ENCODE results near the gene DCAF11.

Gene DCAF11

DNA sequence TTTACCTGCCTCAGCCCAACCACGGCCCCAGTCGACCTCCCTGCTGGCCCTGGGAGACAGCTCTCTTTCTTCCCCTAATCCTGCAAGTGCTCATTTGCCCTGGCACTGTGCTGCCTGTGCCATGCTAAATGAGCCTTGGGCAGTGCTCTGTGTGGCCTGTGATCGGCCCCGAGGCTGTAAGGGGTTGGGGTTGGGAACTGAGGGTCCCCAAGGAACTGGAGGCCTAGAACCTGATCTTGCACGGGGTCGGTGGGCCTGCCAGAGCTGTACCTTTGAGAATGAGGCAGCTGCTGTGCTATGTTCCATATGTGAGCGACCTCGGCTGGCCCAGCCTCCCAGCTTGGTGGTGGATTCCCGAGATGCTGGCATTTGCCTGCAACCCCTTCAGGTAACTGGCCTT is 35.5 kb downstream of the DCAF11 start:
- no peak for DNase-seq
- Histone ChIP-seq H3K9ac (ENCODE audit: low read length) (no peak overlapping the region), H2BK120ac (ENCODE audit: low read depth, low read length) (no peak overlapping the region), H3K9me3 (ENCODE audit: control insufficient read depth, low read length) (no peaks in the 10 kb centered on the region), H2BK15ac (ENCODE audit: low read depth, poor library complexity, severe bottlenecking) (no peak overlapping the region), H3K36me3 (ENCODE audit: control insufficient read depth in 1 of 2, insufficient read depth in 2 of 2, low read depth in 1 of 2, low read length in 2 of 2) (peaks cover 34 to 50% of the 10 kb centered on the region in 2 experiments), H2BK12ac (ENCODE audit: low read length in 2 of 2) (no peak overlapping the region), H3K23ac (ENCODE audit: low read length in 2 of 2) (no peak overlapping the region), H3K14ac (ENCODE audit: low read length in 2 of 2) (no peak overlapping the region), H3K18ac (ENCODE audit: low read depth in 1 of 2, low read length in 2 of 2) (no peak overlapping the region), H3K4me2 (ENCODE audit: low read length, poor library complexity, severe bottlenecking) (no peak overlapping the region), H4K91ac (ENCODE audit: low read length) (no peak overlapping the region), H3K4ac (ENCODE audit: low read depth in 1 of 2, low read length in 2 of 2) (no peak overlapping the region), H2AK5ac (ENCODE audit: low read length, severe bottlenecking) (no peak overlapping the region), H2BK5ac (ENCODE audit: low read depth, low read length, poor library complexity, severe bottlenecking) (no peak overlapping the region), H3K79me1 (replicated peaks; ENCODE audit: low read length, poor library complexity, severe bottlenecking) (peaks cover 30% of the 10 kb centered on the region), H2AFZ (ENCODE audit: low read depth, low read length) (no peak overlapping the region), H3K4me3 (ENCODE audit: insufficient read depth in 1 of 2, low read depth in 1 of 2, low read length in 2 of 2) (no peak overlapping the region), H3K27me3 (ENCODE audit: control insufficient read depth in 1 of 2, insufficient read depth in 1 of 2, low read length in 2 of 2) (no peaks in the 10 kb centered on the region), H4K8ac (ENCODE audit: low read length) (no peak overlapping the region), H3K27ac (ENCODE audit: low read length, poor library complexity, severe bottlenecking) (no peak overlapping the region), H3K4me1 (ENCODE audit: control insufficient read depth, insufficient read depth, low read depth, low read length) (peaks cover 15% of the 10 kb centered on the region)
- WGBS, result 99% methylated on average over 9 of the region's 9 CpGs

DNA sequence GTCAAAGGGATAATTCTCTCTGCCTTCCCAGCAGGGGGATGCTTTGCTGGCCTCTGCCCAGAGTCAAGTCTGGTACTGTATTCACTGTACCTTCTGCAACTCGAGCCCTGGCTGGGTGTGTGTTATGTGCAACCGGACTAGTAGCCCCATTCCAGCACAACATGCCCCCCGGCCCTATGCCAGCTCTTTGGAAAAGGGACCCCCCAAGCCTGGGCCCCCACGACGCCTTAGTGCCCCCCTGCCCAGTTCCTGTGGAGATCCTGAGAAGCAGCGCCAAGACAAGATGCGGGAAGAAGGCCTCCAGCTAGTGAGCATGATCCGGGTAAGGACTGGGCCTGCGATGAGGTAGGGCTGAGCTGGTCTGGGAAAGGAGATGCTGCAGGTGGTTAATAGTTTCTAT is 36.0 kb downstream of the DCAF11 start:
- H3K4me2 ChIP-seq (ENCODE audit: low read length, poor library complexity, severe bottlenecking), result no peak overlapping the region
- DNase-seq, result no peak
- WGBS, result 94% methylated on average over 9 of the region's 9 CpGs
- H3K79me1 ChIP-seq (replicated peaks; ENCODE audit: low read length, poor library complexity, severe bottlenecking), result peaks cover 31% of the 10 kb centered on the region
- no peak overlapping the region for H2BK15ac ChIP-seq (ENCODE audit: low read depth, poor library complexity, severe bottlenecking)
- H3K27me3 ChIP-seq (ENCODE audit: control insufficient read depth in 1 of 2, insufficient read depth in 1 of 2, low read length in 2 of 2), result no peaks in the 10 kb centered on the region
- H3K36me3 ChIP-seq (ENCODE audit: control insufficient read depth in 1 of 2, insufficient read depth in 2 of 2, low read depth in 1 of 2, low read length in 2 of 2), result peaks cover 37 to 55% of the 10 kb centered on the region in 2 experiments
- H2AFZ ChIP-seq (ENCODE audit: low read depth, low read length), result no peak overlapping the region
- H3K4me3 ChIP-seq (ENCODE audit: insufficient read depth in 1 of 2, low read depth in 1 of 2, low read length in 2 of 2), result no peak overlapping the region
- H3K14ac ChIP-seq (ENCODE audit: low read length in 2 of 2), result no peak overlapping the region
- no peak overlapping the region for H2BK120ac ChIP-seq (ENCODE audit: low read depth, low read length)
- no peak overlapping the region for H4K8ac ChIP-seq (ENCODE audit: low read length)
- H3K18ac ChIP-seq (ENCODE audit: low read depth in 1 of 2, low read length in 2 of 2), result no peak overlapping the region
- H2BK12ac ChIP-seq (ENCODE audit: low read length in 2 of 2), result no peak overlapping the region
- no peaks in the 10 kb centered on the region for H3K9me3 ChIP-seq (ENCODE audit: control insufficient read depth, low read length)
- no peak overlapping the region for H3K4ac ChIP-seq (ENCODE audit: low read depth in 1 of 2, low read length in 2 of 2)
- H3K9ac ChIP-seq (ENCODE audit: low read length), result no peak overlapping the region
- no peak overlapping the region for H2AK5ac ChIP-seq (ENCODE audit: low read length, severe bottlenecking)
- no peak overlapping the region for H3K27ac ChIP-seq (ENCODE audit: low read length, poor library complexity, severe bottlenecking)
- no peak overlapping the region for H2BK5ac ChIP-seq (ENCODE audit: low read depth, low read length, poor library complexity, severe bottlenecking)
- H3K4me1 ChIP-seq (ENCODE audit: control insufficient read depth, insufficient read depth, low read depth, low read length), result peaks cover 11% of the 10 kb centered on the region
- H4K91ac ChIP-seq (ENCODE audit: low read length), result no peak overlapping the region
- H3K23ac ChIP-seq (ENCODE audit: low read length in 2 of 2), result no peak overlapping the region

DNA sequence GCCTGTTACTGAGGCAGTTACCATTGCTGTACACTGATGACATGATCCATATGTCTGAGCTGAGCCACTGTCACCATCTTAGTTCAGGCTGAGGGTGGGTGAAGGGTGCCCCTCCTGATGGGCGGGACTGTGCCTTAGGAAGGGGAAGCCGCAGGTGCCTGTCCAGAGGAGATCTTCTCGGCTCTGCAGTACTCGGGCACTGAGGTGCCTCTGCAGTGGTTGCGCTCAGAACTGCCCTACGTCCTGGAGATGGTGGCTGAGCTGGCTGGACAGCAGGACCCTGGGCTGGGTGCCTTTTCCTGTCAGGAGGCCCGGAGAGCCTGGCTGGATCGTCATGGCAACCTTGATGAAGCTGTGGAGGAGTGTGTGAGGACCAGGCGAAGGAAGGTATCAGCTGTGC is 36.4 kb downstream of the DCAF11 start:
- H2BK12ac ChIP-seq (ENCODE audit: low read length in 2 of 2), result no peak overlapping the region
- no peak overlapping the region for H2BK120ac ChIP-seq (ENCODE audit: low read depth, low read length)
- H3K4ac ChIP-seq (ENCODE audit: low read depth in 1 of 2, low read length in 2 of 2), result no peak overlapping the region
- no peak overlapping the region for H3K14ac ChIP-seq (ENCODE audit: low read length in 2 of 2)
- H4K91ac ChIP-seq (ENCODE audit: low read length), result no peak overlapping the region
- H3K36me3 ChIP-seq (ENCODE audit: control insufficient read depth in 1 of 2, insufficient read depth in 2 of 2, low read depth in 1 of 2, low read length in 2 of 2), result peaks cover 39 to 59% of the 10 kb centered on the region in 2 experiments
- no peak overlapping the region for H3K4me2 ChIP-seq (ENCODE audit: low read length, poor library complexity, severe bottlenecking)
- H4K8ac ChIP-seq (ENCODE audit: low read length), result no peak overlapping the region
- no peak overlapping the region for H3K9ac ChIP-seq (ENCODE audit: low read length)
- no peak overlapping the region for H3K27ac ChIP-seq (ENCODE audit: low read length, poor library complexity, severe bottlenecking)
- no peak overlapping the region for H3K18ac ChIP-seq (ENCODE audit: low read depth in 1 of 2, low read length in 2 of 2)
- H3K23ac ChIP-seq (ENCODE audit: low read length in 2 of 2), result no peak overlapping the region
- H3K9me3 ChIP-seq (ENCODE audit: control insufficient read depth, low read length), result no peaks in the 10 kb centered on the region
- H2BK15ac ChIP-seq (ENCODE audit: low read depth, poor library complexity, severe bottlenecking), result no peak overlapping the region
- H2BK5ac ChIP-seq (ENCODE audit: low read depth, low read length, poor library complexity, severe bottlenecking), result no peak overlapping the region
- no peak for DNase-seq
- no peak overlapping the region for H3K4me3 ChIP-seq (ENCODE audit: insufficient read depth in 1 of 2, low read depth in 1 of 2, low read length in 2 of 2)
- H2AK5ac ChIP-seq (ENCODE audit: low read length, severe bottlenecking), result no peak overlapping the region
- no peaks in the 10 kb centered on the region for H3K27me3 ChIP-seq (ENCODE audit: control insufficient read depth in 1 of 2, insufficient read depth in 1 of 2, low read length in 2 of 2)
- peaks cover 11% of the 10 kb centered on the region for H3K4me1 ChIP-seq (ENCODE audit: control insufficient read depth, insufficient read depth, low read depth, low read length)
- no peak overlapping the region for H2AFZ ChIP-seq (ENCODE audit: low read depth, low read length)
- WGBS, result 94% methylated on average over 6 of the region's 9 CpGs
- peaks cover 33% of the 10 kb centered on the region for H3K79me1 ChIP-seq (replicated peaks; ENCODE audit: low read length, poor library complexity, severe bottlenecking)

DNA sequence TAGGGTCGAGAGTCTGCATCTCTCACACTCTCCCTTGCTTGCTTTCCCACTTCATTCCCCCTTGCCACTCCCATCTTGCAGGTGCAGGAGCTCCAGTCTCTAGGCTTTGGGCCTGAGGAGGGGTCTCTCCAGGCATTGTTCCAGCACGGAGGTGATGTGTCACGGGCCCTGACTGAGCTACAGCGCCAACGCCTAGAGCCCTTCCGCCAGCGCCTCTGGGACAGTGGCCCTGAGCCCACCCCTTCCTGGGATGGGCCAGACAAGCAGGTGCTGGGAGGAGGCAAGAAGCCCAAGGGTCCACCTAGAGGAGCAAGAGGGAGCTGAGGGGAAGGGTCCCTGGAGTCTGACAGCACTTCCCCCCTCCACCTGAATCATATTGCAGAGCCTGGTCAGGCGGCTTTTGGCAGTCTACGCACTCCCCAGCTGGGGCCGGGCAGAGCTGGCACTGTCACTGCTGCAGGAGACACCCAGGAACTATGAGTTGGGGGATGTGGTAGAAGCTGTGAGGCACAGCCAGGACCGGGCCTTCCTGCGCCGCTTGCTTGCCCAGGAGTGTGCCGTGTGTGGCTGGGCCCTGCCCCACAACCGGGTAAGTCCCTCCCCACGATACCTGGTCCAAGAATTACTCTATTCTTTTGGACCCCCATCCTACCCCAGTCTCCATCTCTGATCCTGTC is 37.0 kb downstream of the DCAF11 start:
- peaks cover 34% of the 10 kb centered on the region for H3K79me1 ChIP-seq (replicated peaks; ENCODE audit: low read length, poor library complexity, severe bottlenecking)
- H3K27ac ChIP-seq (ENCODE audit: low read length, poor library complexity, severe bottlenecking), result no peak overlapping the region
- H3K4me2 ChIP-seq (ENCODE audit: low read length, poor library complexity, severe bottlenecking), result no peak overlapping the region
- no peak for DNase-seq
- H4K91ac ChIP-seq (ENCODE audit: low read length), result no peak overlapping the region
- no peak overlapping the region for H2AFZ ChIP-seq (ENCODE audit: low read depth, low read length)
- no peaks in the 10 kb centered on the region for H3K9me3 ChIP-seq (ENCODE audit: control insufficient read depth, low read length)
- H2BK15ac ChIP-seq (ENCODE audit: low read depth, poor library complexity, severe bottlenecking), result no peak overlapping the region
- H3K4ac ChIP-seq (ENCODE audit: low read depth in 1 of 2, low read length in 2 of 2), result no peak overlapping the region
- no peak overlapping the region for H2BK5ac ChIP-seq (ENCODE audit: low read depth, low read length, poor library complexity, severe bottlenecking)
- no peak overlapping the region for H3K23ac ChIP-seq (ENCODE audit: low read length in 2 of 2)
- H3K14ac ChIP-seq (ENCODE audit: low read length in 2 of 2), result no peak overlapping the region
- no peak overlapping the region for H3K4me3 ChIP-seq (ENCODE audit: insufficient read depth in 1 of 2, low read depth in 1 of 2, low read length in 2 of 2)
- H3K27me3 ChIP-seq (ENCODE audit: control insufficient read depth in 1 of 2, insufficient read depth in 1 of 2, low read length in 2 of 2), result no peaks in the 10 kb centered on the region
- no peak overlapping the region for H2BK12ac ChIP-seq (ENCODE audit: low read length in 2 of 2)
- 98% methylated on average over 16 of the region's 16 CpGs for WGBS
- H3K18ac ChIP-seq (ENCODE audit: low read depth in 1 of 2, low read length in 2 of 2), result no peak overlapping the region
- H2BK120ac ChIP-seq (ENCODE audit: low read depth, low read length), result no peak overlapping the region
- H3K36me3 ChIP-seq (ENCODE audit: control insufficient read depth in 1 of 2, insufficient read depth in 2 of 2, low read depth in 1 of 2, low read length in 2 of 2), result peaks cover 44 to 64% of the 10 kb centered on the region in 2 experiments
- peaks cover 11% of the 10 kb centered on the region for H3K4me1 ChIP-seq (ENCODE audit: control insufficient read depth, insufficient read depth, low read depth, low read length)
- no peak overlapping the region for H3K9ac ChIP-seq (ENCODE audit: low read length)
- H2AK5ac ChIP-seq (ENCODE audit: low read length, severe bottlenecking), result no peak overlapping the region
- H4K8ac ChIP-seq (ENCODE audit: low read length), result no peak overlapping the region

Measured in mesenchymal stem cell (in vitro differentiated cells and primary cell).